Measurements from ENCODE around the gene KANSL1.
"Not testable (repeated sequence)": the region's sequence is repeated elsewhere in the genome, so short reads cannot be mapped to it uniquely, and the experiment has no call there.

The KANSL1 gene

GRCh38 chr17:46090871-46091270 is 102.4 kb downstream of the KANSL1 start:
- Histone ChIP-seq H3K27ac (ENCODE audit: low read depth, low read length, severe bottlenecking) (no peak overlapping the region), H3K4me3 (ENCODE audit: extremely low read depth, insufficient read depth, low read length, poor library complexity, severe bottlenecking) (no peak overlapping the region), H3K4me1 (ENCODE audit: control insufficient read depth, insufficient read depth, low read length, poor library complexity, severe bottlenecking) (peaks cover 4% of the 10 kb centered on the region), H3K9me3 (ENCODE audit: control insufficient read depth, low read length) (no peaks in the 10 kb centered on the region), H3K36me3 (ENCODE audit: control insufficient read depth, insufficient read depth, low read length) (peaks cover 45% of the 10 kb centered on the region)
- WGBS, 2 experiments (ENCODE audit: insufficient coverage in 2 of 2): 100% methylated on average over 1 of the region's 4 CpGs

DNA sequence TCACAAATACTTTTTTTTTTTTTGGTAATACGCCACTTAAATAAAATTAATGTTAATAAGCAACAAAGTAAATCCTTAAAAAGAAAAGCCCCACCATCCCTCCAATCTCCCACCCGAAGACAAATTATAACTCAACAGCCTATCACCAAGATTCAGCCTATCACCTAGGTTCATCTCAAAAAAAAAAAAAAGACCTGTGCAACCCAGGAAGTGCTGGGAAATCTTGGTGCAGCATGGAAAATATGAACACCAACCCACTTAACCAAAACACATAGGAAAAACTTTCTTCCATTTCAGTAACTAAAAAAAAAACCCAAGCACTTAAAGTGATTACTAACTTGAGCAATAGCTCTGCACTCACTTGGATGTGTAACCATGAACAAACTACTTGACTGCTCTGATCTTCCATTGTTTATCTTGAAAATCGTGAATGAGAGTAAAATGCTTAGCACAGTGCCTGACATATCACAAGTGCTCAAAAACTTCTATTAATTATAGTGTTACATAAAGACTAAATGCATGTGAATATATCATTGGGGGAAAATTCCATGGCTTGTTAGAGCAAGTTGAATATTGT is 103.8 kb downstream of the KANSL1 start:
- Histone ChIP-seq H3K27ac (ENCODE audit: low read depth, low read length, severe bottlenecking) (no peak overlapping the region), H3K36me3 (ENCODE audit: control insufficient read depth, insufficient read depth, low read length) (peaks cover 44% of the 10 kb centered on the region), H3K4me3 (ENCODE audit: extremely low read depth, insufficient read depth, low read length, poor library complexity, severe bottlenecking) (no peak overlapping the region), H3K4me1 (ENCODE audit: control insufficient read depth, insufficient read depth, low read length, poor library complexity, severe bottlenecking) (peaks cover 4% of the 10 kb centered on the region), H3K9me3 (ENCODE audit: control insufficient read depth, low read length) (no peaks in the 10 kb centered on the region)
- WGBS, 2 experiments (ENCODE audit: insufficient coverage in 2 of 2): 100% methylated on average over 1 of the region's 3 CpGs; no CpG with 5 or more reads in 1 of the 2 experiments

DNA sequence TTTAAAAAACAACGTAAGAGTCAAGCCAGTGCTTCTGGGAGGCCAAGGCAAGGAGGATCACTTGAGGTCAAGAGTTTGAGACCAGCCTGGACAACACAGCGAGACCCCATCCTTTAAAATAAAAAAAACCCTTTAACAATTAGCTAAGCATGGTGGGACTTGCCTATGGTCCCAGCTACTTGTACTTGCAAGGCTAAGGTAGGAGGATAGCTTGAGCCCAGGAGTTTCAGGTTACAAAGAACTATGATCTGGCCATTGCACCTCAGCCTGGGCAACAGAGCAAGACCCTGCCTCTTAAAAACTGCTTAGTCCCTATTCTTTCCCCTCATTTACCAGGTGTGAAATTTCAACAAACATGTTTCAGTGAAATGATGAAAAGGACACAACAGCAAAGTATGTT is 104.6 kb downstream of the KANSL1 start:
- H3K4me3 ChIP-seq (ENCODE audit: extremely low read depth, insufficient read depth, low read length, poor library complexity, severe bottlenecking): no peak overlapping the region
- no peak overlapping the region for H3K27ac ChIP-seq (ENCODE audit: low read depth, low read length, severe bottlenecking)
- 100% methylated on average over 1 of the region's 2 CpGs; no CpG with 5 or more reads in 1 of the 2 experiments for WGBS, 2 experiments (ENCODE audit: insufficient coverage in 2 of 2)
- H3K36me3 ChIP-seq (ENCODE audit: control insufficient read depth, insufficient read depth, low read length): peaks cover 35% of the 10 kb centered on the region
- peaks cover 4% of the 10 kb centered on the region for H3K4me1 ChIP-seq (ENCODE audit: control insufficient read depth, insufficient read depth, low read length, poor library complexity, severe bottlenecking)
- H3K9me3 ChIP-seq (ENCODE audit: control insufficient read depth, low read length): no peaks in the 10 kb centered on the region

GRCh38 chr17:46087871-46088270 is 105.4 kb downstream of the KANSL1 start:
- not testable (repeated sequence) for H3K4me3 ChIP-seq (ENCODE audit: extremely low read depth, insufficient read depth, low read length, poor library complexity, severe bottlenecking); H3K9me3 ChIP-seq (ENCODE audit: control insufficient read depth, low read length); H3K4me1 ChIP-seq (ENCODE audit: control insufficient read depth, insufficient read depth, low read length, poor library complexity, severe bottlenecking); H3K27ac ChIP-seq (ENCODE audit: low read depth, low read length, severe bottlenecking)
- 93% methylated on average over 4 of the region's 4 CpGs; no CpG with 5 or more reads in 1 of the 2 experiments for WGBS, 2 experiments (ENCODE audit: insufficient coverage in 2 of 2)
- H3K36me3 ChIP-seq (ENCODE audit: control insufficient read depth, insufficient read depth, low read length): peaks cover 36% of the 10 kb centered on the region

DNA sequence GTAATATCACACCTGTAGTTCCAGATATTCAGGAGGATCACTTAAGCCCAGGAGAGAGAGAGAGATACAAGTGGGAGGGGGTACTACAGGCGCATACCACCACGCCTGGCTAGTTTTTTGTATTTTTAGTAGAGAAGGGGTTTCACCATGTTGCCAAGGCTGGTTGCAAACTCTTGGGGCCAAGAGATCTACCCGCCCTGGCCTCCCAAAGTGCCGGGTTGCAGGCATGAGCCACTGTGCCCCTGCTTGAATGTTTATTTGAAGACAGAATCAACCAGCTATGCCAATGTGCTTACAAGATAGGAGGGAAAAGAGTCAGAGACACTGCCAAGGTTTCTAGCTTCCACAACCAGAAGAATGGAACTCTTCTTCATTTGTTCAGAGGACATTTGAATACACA is 106.4 kb downstream of the KANSL1 start:
- 93 to 100% methylated on average over 2 to 3 of the region's 4 CpGs for WGBS, 2 experiments (ENCODE audit: insufficient coverage in 2 of 2)
- no peaks in the 10 kb centered on the region for H3K9me3 ChIP-seq (ENCODE audit: control insufficient read depth, low read length)
- H3K4me1 ChIP-seq (ENCODE audit: control insufficient read depth, insufficient read depth, low read length, poor library complexity, severe bottlenecking): no peaks in the 10 kb centered on the region
- no peak overlapping the region for H3K27ac ChIP-seq (ENCODE audit: low read depth, low read length, severe bottlenecking)
- peaks cover 39% of the 10 kb centered on the region for H3K36me3 ChIP-seq (ENCODE audit: control insufficient read depth, insufficient read depth, low read length)
- H3K4me3 ChIP-seq (ENCODE audit: extremely low read depth, insufficient read depth, low read length, poor library complexity, severe bottlenecking): no peak overlapping the region

GRCh38 chr17:46085522-46085921 is 107.7 kb downstream of the KANSL1 start:
- WGBS, 2 experiments (ENCODE audit: insufficient coverage in 2 of 2): 83% methylated on average over 1 of the region's 6 CpGs; no CpG with 5 or more reads in 1 of the 2 experiments
- H3K36me3 ChIP-seq (ENCODE audit: control insufficient read depth, insufficient read depth, low read length): peaks cover 32% of the 10 kb centered on the region
- H3K4me3 ChIP-seq (ENCODE audit: extremely low read depth, insufficient read depth, low read length, poor library complexity, severe bottlenecking): no peak overlapping the region
- no peaks in the 10 kb centered on the region for H3K4me1 ChIP-seq (ENCODE audit: control insufficient read depth, insufficient read depth, low read length, poor library complexity, severe bottlenecking)
- no peak overlapping the region for H3K27ac ChIP-seq (ENCODE audit: low read depth, low read length, severe bottlenecking)
- no peaks in the 10 kb centered on the region for H3K9me3 ChIP-seq (ENCODE audit: control insufficient read depth, low read length)

DNA sequence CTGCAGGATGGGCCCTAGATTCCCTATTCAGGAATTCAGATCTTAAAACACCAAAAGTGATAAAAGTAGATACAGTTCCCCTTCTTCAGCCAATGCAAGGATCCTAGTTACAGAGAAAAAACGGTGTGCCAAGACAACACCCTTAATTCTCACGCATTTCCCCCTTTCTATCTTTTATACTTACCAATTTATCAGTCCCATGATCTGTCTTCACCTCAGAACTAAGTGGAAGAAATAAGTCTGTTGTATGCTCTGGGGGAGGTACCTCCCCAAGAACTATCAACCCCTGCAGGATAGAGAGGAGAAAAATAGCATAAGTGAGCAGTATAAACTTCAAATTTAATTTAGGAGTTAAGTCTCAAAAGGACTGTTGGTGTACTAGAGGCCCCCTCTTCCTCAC is 111.0 kb downstream of the KANSL1 start:
- H3K4me1 ChIP-seq (ENCODE audit: control insufficient read depth, insufficient read depth, low read length, poor library complexity, severe bottlenecking): no peaks in the 10 kb centered on the region
- no peaks in the 10 kb centered on the region for H3K9me3 ChIP-seq (ENCODE audit: control insufficient read depth, low read length)
- H3K36me3 ChIP-seq (ENCODE audit: control insufficient read depth, insufficient read depth, low read length): peaks cover 54% of the 10 kb centered on the region
- H3K27ac ChIP-seq (ENCODE audit: low read depth, low read length, severe bottlenecking): no peak overlapping the region
- H3K4me3 ChIP-seq (ENCODE audit: extremely low read depth, insufficient read depth, low read length, poor library complexity, severe bottlenecking): no peak overlapping the region
- WGBS, 2 experiments (ENCODE audit: insufficient coverage in 2 of 2): 92% methylated on average over 2 of the region's 2 CpGs; no CpG with 5 or more reads in 1 of the 2 experiments

GRCh38 chr17:46081018-46081320 is 112.3 kb downstream of the KANSL1 start:
- Histone ChIP-seq H3K4me1 (ENCODE audit: control insufficient read depth, insufficient read depth, low read length, poor library complexity, severe bottlenecking) (no peaks in the 10 kb centered on the region), H3K27ac (ENCODE audit: low read depth, low read length, severe bottlenecking) (no peak overlapping the region), H3K36me3 (ENCODE audit: control insufficient read depth, insufficient read depth, low read length) (peaks cover 57% of the 10 kb centered on the region), H3K4me3 (ENCODE audit: extremely low read depth, insufficient read depth, low read length, poor library complexity, severe bottlenecking) (no peak overlapping the region), H3K9me3 (ENCODE audit: control insufficient read depth, low read length) (no peaks in the 10 kb centered on the region)

DNA sequence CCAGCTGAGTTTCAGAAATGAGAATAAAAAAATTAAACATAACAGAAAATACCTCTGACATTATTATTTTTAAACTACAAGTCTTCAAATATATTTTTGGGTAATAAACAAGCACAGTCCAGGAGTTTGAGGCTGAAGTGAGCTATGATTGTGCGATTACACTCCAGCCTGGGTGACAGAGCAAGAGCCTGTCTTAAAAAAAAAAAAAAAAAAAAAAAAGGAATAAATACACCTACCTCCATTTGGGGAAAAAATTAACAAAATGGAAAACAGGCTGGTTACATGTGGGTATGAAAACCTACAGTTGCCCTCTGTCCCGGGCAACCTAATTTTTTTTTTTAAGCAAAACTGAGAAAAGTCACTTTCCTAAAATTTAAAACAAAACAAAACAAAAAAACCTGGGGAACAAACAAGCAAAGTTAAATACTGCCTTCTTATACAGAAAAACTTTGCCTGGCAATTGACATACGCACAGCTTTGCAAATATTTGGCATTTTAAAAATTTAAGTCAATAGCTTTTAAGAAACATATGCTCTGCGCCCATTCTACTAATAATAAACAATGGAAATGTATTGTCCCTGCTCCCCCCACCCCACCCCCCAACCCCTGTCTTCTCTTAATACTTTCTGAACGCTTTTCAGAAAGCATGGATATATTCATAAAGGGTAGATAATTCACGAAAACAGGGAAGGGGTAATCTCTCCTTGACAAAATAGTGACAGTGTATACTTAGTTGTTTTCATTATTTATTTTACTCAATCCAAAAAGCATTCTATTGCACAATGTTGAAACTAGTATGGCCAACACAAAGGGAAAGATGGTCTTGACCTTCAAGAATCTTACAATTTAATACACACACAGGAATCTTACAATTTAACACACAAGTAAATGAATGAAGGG is 112.9 kb downstream of the KANSL1 start:
- H3K4me3 ChIP-seq (ENCODE audit: extremely low read depth, insufficient read depth, low read length, poor library complexity, severe bottlenecking): no peak overlapping the region
- WGBS, 2 experiments (ENCODE audit: insufficient coverage in 2 of 2): 90% methylated on average over 2 of the region's 6 CpGs; no CpG with 5 or more reads in 1 of the 2 experiments
- H3K36me3 ChIP-seq (ENCODE audit: control insufficient read depth, insufficient read depth, low read length): peaks cover 63% of the 10 kb centered on the region
- H3K4me1 ChIP-seq (ENCODE audit: control insufficient read depth, insufficient read depth, low read length, poor library complexity, severe bottlenecking): peaks cover 1% of the 10 kb centered on the region
- H3K9me3 ChIP-seq (ENCODE audit: control insufficient read depth, low read length): no peaks in the 10 kb centered on the region
- no peak overlapping the region for H3K27ac ChIP-seq (ENCODE audit: low read depth, low read length, severe bottlenecking)

- 80 to 100% methylated on average over 1 to 2 of the region's 4 CpGs for WGBS, 2 experiments (ENCODE audit: insufficient coverage in 2 of 2)
- H3K9me3 ChIP-seq (ENCODE audit: control insufficient read depth, low read length): no peaks in the 10 kb centered on the region
- H3K36me3 ChIP-seq (ENCODE audit: control insufficient read depth, insufficient read depth, low read length): peaks cover 63% of the 10 kb centered on the region
- peaks cover 11% of the 10 kb centered on the region for H3K4me1 ChIP-seq (ENCODE audit: control insufficient read depth, insufficient read depth, low read length, poor library complexity, severe bottlenecking)
- peak overlapping the region; percentile 23 for H3K27ac ChIP-seq (ENCODE audit: low read depth, low read length, severe bottlenecking)
- H3K4me3 ChIP-seq (ENCODE audit: extremely low read depth, insufficient read depth, low read length, poor library complexity, severe bottlenecking): no peak overlapping the region
These were observed 114.6 kb downstream of the KANSL1 start for GRCh38 chr17:46078675-46079074.

- H3K27ac ChIP-seq (ENCODE audit: low read depth, low read length, severe bottlenecking): no peak overlapping the region
- peaks cover 41% of the 10 kb centered on the region for H3K36me3 ChIP-seq (ENCODE audit: control insufficient read depth, insufficient read depth, low read length)
- H3K9me3 ChIP-seq (ENCODE audit: control insufficient read depth, low read length): no peaks in the 10 kb centered on the region
- H3K4me1 ChIP-seq (ENCODE audit: control insufficient read depth, insufficient read depth, low read length, poor library complexity, severe bottlenecking): peaks cover 41% of the 10 kb centered on the region
- no CpG with 5 or more reads among the region's 1 CpG for WGBS, 2 experiments (ENCODE audit: insufficient coverage in 2 of 2)
- H3K4me3 ChIP-seq (ENCODE audit: extremely low read depth, insufficient read depth, low read length, poor library complexity, severe bottlenecking): no peak overlapping the region
These were observed 118.7 kb downstream of the KANSL1 start for GRCh38 chr17:46074540-46074939.
